Heart left ventricle (tissue), 13 donors: Measurements from ENCODE around the gene SYK.

Source experiments
- CTCF ChIP-seq, 12 donors: fragments of 200-600 bp; sonication (generic) in 4 of 12; IDR thresholded peaks; one replicate each; pipeline versions ENCODE4 v1.5.0 to v1.8.0; 2018 to 2022; ENCODE audit warnings: antibody characterized with exemption in 12 of 12, mild to moderate bottlenecking in 5 of 12
- POLR2A ChIP-seq, 2 donors: fragments of 450-650 bp; IDR thresholded peaks; one replicate each; pipeline ENCODE4 v1.6.1; 2017; ENCODE audit warnings: antibody characterized with exemption in 2 of 2, mild to moderate bottlenecking in 2 of 2, moderate library complexity in 2 of 2
- donor health status: ischemic (EF 13 %, LVEDD 7.1; RV severe dilation, severe dysfunction).
- donor health status: DM: no; HTN: yes; CAD: no.
- donor health status: DM: no; HTN: no; CAD: no.
- donor health status: ischemic (EF 25% LVEDD 6.9; RV normal size, moderate dysfunction).
- donor health status: ischemic (EF 25% LVEDD 5.7; RV mildly dilated, moderate dysfunction).
- donor health status: ischemic (EF 35%, LVEDD 5.7; RV mildly dilated, moderate dysfunction).
- donor health status: nonischemic (EF 11% LVEDD 7.7; RV severe dilation, severe dysfunction).
- donor health status: DM: yes; HTN: yes; CAD: no.
- donor health status: PGD.
- donor health status: ischemic (EF 29% LVEDD 5.4; RV normal size, mild dysfunction).
- donor health status: nonischemic (EF 23%, LVEDD 6.1; RV moderate dilation, normal function).

DNA sequence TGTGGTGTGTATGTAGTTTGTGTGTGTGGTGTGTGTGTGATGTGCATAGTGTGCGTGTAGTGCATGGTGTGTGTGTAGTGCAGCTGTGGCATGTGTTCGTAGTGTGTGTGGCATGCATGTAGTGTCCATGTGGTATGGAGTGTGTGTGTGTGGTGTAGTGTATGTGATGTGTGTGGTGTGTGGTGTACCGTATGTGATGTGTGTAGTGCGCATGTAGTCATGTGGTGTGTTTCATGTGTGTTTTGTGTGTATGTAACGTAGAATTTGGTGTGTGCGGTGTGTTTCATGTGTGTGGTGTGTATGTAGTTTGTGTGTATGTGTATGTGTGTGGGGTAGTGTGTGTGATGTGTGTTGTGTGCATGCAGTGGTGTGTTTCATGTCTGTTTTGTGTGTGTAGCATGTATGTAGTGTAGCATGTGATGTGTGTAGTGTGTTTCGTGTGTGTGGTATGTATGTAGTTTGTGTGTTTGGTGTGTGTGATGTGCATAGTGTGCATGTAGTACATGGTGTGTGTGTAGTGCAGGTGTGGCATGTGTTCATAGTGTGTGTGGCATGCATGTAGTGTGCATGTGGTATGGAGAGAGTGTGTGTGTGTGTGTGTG lies 40.7 kb downstream of the SYK start:
- no peak for TF ChIP-seq CTCF (IDR thresholded peaks at IDR 0.05)
- TF ChIP-seq POLR2A (IDR thresholded peaks at IDR 0.05): no peak
